Measurements from ENCODE around the gene BRS3.

BRS3 gene

DNA sequence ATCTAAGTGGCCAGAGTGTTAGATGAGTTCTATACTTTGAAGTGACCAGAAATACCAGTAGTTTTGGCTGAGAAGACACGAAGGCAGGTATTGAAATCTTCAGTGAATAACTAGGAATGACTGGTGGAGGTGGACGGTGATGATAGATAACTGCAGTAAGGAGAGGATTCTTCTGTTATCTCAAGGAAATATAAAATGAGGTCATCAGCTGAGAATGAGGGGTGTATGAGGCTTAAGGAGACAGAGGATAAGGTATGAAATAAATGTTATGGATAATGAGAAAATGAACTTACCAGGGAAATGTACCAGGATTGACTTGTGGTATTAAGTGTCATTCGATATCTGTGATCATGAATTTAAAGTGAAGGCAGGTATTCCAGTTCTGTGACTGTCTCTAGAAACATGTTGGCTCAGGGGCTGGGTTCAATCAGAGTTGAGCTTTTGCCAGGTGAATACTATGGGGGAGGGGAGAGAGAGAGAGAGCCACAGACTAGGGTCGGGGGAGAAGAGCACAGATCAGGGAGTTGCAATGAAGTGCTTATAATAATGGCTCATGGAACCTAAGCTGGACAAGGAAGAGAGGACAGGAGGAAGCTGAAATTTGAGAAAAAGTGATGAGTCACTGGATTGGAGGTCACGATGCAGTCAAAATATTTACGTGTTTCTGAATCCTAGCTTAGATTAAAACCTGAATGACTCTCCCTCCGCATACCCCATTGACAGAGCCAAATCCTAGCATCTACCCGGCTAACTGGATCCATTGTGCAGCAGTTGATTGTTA lies 37.5 kb upstream of the BRS3 start:
- TF ChIP-seq, protein P1, sequence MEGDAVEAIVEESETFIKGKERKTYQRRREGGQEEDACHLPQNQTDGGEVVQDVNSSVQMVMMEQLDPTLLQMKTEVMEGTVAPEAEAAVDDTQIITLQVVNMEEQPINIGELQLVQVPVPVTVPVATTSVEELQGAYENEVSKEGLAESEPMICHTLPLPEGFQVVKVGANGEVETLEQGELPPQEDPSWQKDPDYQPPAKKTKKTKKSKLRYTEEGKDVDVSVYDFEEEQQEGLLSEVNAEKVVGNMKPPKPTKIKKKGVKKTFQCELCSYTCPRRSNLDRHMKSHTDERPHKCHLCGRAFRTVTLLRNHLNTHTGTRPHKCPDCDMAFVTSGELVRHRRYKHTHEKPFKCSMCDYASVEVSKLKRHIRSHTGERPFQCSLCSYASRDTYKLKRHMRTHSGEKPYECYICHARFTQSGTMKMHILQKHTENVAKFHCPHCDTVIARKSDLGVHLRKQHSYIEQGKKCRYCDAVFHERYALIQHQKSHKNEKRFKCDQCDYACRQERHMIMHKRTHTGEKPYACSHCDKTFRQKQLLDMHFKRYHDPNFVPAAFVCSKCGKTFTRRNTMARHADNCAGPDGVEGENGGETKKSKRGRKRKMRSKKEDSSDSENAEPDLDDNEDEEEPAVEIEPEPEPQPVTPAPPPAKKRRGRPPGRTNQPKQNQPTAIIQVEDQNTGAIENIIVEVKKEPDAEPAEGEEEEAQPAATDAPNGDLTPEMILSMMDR (IDR thresholded peaks at IDR 0.05; ENCODE audit: insufficient read depth, low read length, poor library complexity, severe bottlenecking): no peak
- Histone ChIP-seq H3K27me3 (replicated peaks; ENCODE audit: control insufficient read depth, insufficient read depth, low read length) (no peaks in the 10 kb centered on the region), H3K36me3 (ENCODE audit: control insufficient read depth, insufficient read depth, low read length) (no peaks in the 10 kb centered on the region), H3K4me3 (replicated peaks; ENCODE audit: low read depth, low read length) (no peak overlapping the region)
- DNase-seq (ENCODE audit: extremely low read depth, insufficient read length): no peak

DNA sequence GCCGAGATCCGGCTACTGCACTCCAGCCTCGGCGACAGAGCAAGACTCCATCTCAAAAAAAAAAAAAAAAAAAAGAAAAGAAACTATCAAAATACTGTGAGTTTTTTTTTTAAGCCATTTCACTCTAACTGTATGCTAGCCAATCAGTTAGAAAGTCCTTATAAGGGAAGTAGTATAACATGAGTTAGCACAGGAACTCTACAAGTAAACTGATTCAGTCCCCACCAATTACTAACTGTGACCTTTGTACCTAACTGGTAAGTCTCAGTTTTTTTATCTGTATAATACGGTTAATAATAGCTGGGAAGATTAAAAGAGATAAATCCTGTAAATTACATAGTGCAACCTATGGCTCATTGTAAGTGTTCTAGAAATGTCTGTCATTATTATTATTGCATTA lies 35.1 kb upstream of the BRS3 start:
- DNase-seq (ENCODE audit: extremely low read depth, insufficient read length): no peak
- TF ChIP-seq, protein P1 (IDR thresholded peaks at IDR 0.05; ENCODE audit: insufficient read depth, low read length, poor library complexity, severe bottlenecking): no peak
- Histone ChIP-seq H3K27me3 (replicated peaks; ENCODE audit: control insufficient read depth, insufficient read depth, low read length) (no peaks in the 10 kb centered on the region), H3K36me3 (ENCODE audit: control insufficient read depth, insufficient read depth, low read length) (no peaks in the 10 kb centered on the region), H3K4me3 (replicated peaks; ENCODE audit: low read depth, low read length) (no peak overlapping the region)

DNA sequence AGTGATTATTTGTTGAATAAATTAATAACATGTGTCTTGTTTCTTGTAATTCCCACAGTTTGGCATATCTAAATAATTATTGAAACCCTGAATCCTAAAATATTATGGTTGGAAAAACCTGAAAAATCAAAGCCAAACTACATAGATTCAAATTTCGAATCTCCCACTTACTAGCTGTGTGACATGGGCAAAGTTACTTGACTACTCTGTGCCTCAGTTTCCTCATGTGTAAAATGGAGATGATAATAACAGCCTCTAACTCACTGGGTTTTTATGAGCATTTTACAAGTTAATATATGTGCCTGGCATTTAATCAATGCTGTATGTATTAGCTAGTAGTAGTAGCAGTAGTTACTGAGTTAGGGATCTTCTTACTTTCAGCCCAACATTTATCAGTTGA lies 34.6 kb upstream of the BRS3 start:
- Histone ChIP-seq H3K27me3 (replicated peaks; ENCODE audit: control insufficient read depth, insufficient read depth, low read length) (no peaks in the 10 kb centered on the region), H3K4me3 (replicated peaks; ENCODE audit: low read depth, low read length) (no peak overlapping the region), H3K36me3 (ENCODE audit: control insufficient read depth, insufficient read depth, low read length) (no peaks in the 10 kb centered on the region)
- DNase-seq (ENCODE audit: extremely low read depth, insufficient read length): no peak
- TF ChIP-seq, protein P1 (IDR thresholded peaks at IDR 0.05; ENCODE audit: insufficient read depth, low read length, poor library complexity, severe bottlenecking): no peak

DNA sequence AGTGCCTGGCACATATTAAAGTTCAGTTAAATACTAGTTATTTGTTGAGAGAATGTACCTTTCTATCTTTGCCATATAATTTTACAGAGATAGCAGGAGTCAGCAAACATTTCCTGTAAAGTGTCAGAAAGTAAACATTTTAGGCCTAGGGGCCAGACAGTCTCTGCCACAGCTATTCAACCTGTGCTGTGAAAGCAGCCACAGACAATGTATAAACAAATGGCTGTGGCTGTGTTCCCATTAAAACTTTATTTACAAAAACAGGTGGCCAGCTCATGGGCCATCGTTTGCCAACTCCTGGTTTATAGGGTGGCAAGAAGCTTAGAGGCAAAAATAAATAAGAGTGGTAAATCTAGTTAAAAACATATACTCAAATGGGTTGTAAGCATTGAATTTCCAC lies 34.0 kb upstream of the BRS3 start:
- H3K27me3 ChIP-seq (replicated peaks; ENCODE audit: control insufficient read depth, insufficient read depth, low read length): no peaks in the 10 kb centered on the region

DNA sequence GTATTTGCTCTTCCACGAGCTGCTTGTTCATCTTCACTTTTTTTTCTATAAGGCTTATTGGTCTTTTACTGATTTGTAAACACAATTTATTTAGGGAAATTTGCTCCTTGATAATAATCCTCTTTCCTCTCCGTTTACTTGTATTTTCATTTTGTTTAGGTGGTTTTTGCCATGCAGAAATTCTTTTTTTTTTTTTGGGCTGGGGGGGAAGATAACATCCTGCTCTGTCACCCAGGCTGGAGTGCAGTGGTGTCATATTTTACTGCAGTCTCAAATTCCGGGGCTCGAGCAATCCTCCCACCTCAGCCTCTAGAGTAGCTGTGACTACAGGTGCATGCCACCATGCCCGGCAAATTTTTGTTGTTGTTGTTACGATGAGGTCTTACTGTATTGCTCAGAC lies 31.6 kb upstream of the BRS3 start:
- Histone ChIP-seq H3K36me3 (ENCODE audit: control insufficient read depth, insufficient read depth, low read length) (no peaks in the 10 kb centered on the region), H3K4me3 (replicated peaks; ENCODE audit: low read depth, low read length) (no peak overlapping the region), H3K27me3 (replicated peaks; ENCODE audit: control insufficient read depth, insufficient read depth, low read length) (no peaks in the 10 kb centered on the region)
- TF ChIP-seq, protein P1 (IDR thresholded peaks at IDR 0.05; ENCODE audit: insufficient read depth, low read length, poor library complexity, severe bottlenecking): no peak
- DNase-seq (ENCODE audit: extremely low read depth, insufficient read length): no peak

More for the DNA sequence above, 34.0 kb upstream of the BRS3 start:
- Histone ChIP-seq H3K4me3 (replicated peaks; ENCODE audit: low read depth, low read length) (no peak overlapping the region), H3K36me3 (ENCODE audit: control insufficient read depth, insufficient read depth, low read length) (no peaks in the 10 kb centered on the region)
- TF ChIP-seq, protein P1 (IDR thresholded peaks at IDR 0.05; ENCODE audit: insufficient read depth, low read length, poor library complexity, severe bottlenecking): no peak
- DNase-seq (ENCODE audit: extremely low read depth, insufficient read length): no peak
